Mucosa of rectum (tissue), 2 donors: Measurements from ENCODE around the gene SART3.
"Not testable (repeated sequence)": the region's sequence is repeated elsewhere in the genome, so short reads cannot be mapped to it uniquely, and the experiment has no call there.

Source experiments
- H3K27ac ChIP-seq, 2 donors: one replicate each; pipeline ENCODE4 v1.7.0; 2013; ENCODE audit warnings: inconsistent platforms in 2 of 2, low read depth in 2 of 2, low read length in 2 of 2
- H3K27me3 ChIP-seq, 2 donors: one replicate each; pipeline ENCODE4 v1.7.0; 2013; ENCODE audit warnings: low read length in 2 of 2; ENCODE audit not compliant: control insufficient read depth in 2 of 2, insufficient read depth in 2 of 2
- H3K36me3 ChIP-seq, 2 donors: one replicate each; pipeline ENCODE4 v1.7.0; 2013; ENCODE audit warnings: low read length in 2 of 2; ENCODE audit not compliant: control insufficient read depth in 2 of 2, insufficient read depth in 2 of 2
- H3K4me1 ChIP-seq, 2 donors: one replicate each; pipeline ENCODE4 v1.7.0; 2013; ENCODE audit warnings: low read length in 2 of 2, mild to moderate bottlenecking in 1 of 2; ENCODE audit not compliant: control insufficient read depth in 2 of 2, insufficient read depth in 2 of 2
- H3K4me3 ChIP-seq, 2 donors: one replicate each; pipeline ENCODE4 v1.7.0; 2013; ENCODE audit warnings: low read length in 2 of 2
- H3K9ac ChIP-seq, 2 donors: one replicate each; pipeline ENCODE4 v1.7.0; 2013; ENCODE audit warnings: low read length in 2 of 2, low read depth in 1 of 2, mild to moderate bottlenecking in 1 of 2
- H3K9me3 ChIP-seq, 2 donors: one replicate each; pipeline ENCODE4 v1.7.0; 2013; ENCODE audit warnings: low read length in 2 of 2; ENCODE audit not compliant: control insufficient read depth in 2 of 2
- donor health status: healthy.
- donor health status: Normal muscosa, but diverticular disease.

Gene SART3

DNA sequence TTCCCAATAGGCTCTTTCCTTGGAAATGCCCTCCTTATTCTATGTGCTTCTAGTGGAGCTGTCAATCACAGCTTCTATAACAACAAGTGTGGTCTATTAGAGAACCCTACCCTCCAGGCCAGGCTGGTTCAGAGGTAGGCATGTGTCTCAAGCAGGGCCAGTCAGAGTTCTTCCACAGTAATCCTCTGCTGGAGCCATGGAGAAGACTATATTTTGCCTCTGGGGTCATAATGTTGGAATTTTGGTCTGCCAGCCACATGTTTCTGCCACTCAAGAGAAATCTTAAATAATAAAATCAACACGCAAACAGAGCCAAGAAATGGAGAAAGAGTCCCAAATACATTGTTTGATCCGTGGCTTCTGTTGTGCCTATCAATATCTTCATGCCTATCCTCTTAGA lies 69.7 kb downstream of the SART3 start:
- Histone ChIP-seq H3K27me3 (peaks cover 0 to 11% of the 10 kb centered on the region in 2 donors), H3K9me3 (no peaks in the 10 kb centered on the region), H3K4me3 (no peak overlapping the region), H3K4me1 (no peaks in the 10 kb centered on the region), H3K9ac (no peak overlapping the region), H3K27ac (no peak overlapping the region), H3K36me3 (no peaks in the 10 kb centered on the region)

GRCh38 chr12:108487029-108487428 lies 73.9 kb downstream of the SART3 start:
- H3K4me1 ChIP-seq, H3K27ac ChIP-seq, H3K36me3 ChIP-seq, H3K27me3 ChIP-seq, H3K4me3 ChIP-seq, H3K9me3 ChIP-seq, H3K9ac ChIP-seq: not testable (repeated sequence)

DNA sequence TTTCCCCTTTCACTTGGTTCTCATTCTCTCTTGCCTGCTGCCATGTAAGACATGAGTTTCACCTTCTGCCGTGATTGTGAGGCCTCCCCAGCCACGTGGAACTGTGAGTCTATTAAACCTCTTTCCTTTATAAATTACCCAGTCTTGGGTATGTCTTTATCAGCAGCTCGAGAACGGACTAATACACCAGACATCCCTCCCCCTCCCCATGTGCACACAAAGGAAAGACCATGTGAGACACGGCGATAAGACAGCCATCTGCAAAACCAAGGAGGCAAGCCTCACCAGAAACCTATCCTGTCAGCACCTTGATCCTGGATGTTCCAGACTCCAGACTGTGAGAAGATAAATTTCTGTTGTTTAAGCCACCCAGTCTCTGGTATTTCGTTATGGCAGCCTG lies 75.6 kb downstream of the SART3 start:
- not testable (repeated sequence) for H3K27me3 ChIP-seq, H3K9me3 ChIP-seq, H3K4me1 ChIP-seq, H3K27ac ChIP-seq, H3K9ac ChIP-seq, H3K36me3 ChIP-seq, H3K4me3 ChIP-seq

GRCh38 chr12:108484845-108485244 lies 76.1 kb downstream of the SART3 start:
- H3K27me3 ChIP-seq, result peaks cover 0 to 3% of the 10 kb centered on the region in 2 donors
- no peaks in the 10 kb centered on the region for H3K36me3 ChIP-seq
- no peak overlapping the region for H3K4me3 ChIP-seq
- H3K9ac ChIP-seq, result no peak overlapping the region
- no peaks in the 10 kb centered on the region for H3K9me3 ChIP-seq
- H3K27ac ChIP-seq, result no peak overlapping the region
- H3K4me1 ChIP-seq, result no peaks in the 10 kb centered on the region

GRCh38 chr12:108484431-108484830 lies 76.5 kb downstream of the SART3 start:
- H3K27ac ChIP-seq, result no peak overlapping the region
- H3K4me1 ChIP-seq, result no peaks in the 10 kb centered on the region
- H3K36me3 ChIP-seq, result no peaks in the 10 kb centered on the region
- no peak overlapping the region for H3K4me3 ChIP-seq
- no peak overlapping the region for H3K9ac ChIP-seq
- no peaks in the 10 kb centered on the region for H3K9me3 ChIP-seq
- H3K27me3 ChIP-seq, result peaks cover 0 to 3% of the 10 kb centered on the region in 2 donors

DNA sequence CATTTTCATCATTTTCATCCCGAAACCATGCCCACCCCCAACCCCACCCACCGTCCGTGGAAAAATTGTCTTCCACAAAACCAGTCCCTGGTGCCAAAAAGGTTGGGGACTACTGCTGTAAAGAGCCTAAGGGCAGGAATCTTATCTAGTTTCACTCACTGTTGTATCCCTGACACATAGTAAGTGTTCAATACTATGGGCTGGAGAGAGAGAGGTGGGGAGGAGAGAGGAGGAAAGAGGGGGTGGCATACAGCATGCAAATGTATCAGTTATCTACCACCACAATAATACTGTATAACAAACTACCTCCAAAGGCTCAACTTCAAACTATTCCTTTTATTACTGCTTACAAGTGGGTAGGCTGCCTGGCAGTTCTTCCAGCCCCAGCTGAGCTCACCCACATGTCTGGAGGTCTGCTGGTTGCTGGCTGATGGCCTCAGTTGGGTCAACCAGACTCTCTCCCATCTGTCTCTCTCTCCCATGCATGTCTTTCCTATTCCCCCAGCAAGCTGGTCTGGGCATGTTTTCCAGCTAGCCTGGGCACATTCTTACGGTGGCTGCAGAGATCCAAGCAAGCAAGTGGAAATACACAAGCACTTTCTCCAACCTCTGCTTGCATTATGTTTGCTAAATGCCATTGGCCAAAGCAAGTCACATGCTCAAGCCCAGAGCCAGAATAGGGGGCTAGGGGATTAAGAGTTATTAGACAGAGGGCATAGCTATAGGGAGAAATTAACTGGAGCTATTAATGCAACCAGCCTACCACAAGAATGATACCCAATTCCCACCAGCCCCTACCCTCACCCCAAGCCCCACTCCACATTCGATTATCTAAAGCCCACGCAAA lies 77.5 kb downstream of the SART3 start:
- H3K4me3 ChIP-seq, result no peak overlapping the region
- no peak overlapping the region for H3K9ac ChIP-seq
- H3K9me3 ChIP-seq, result no peaks in the 10 kb centered on the region
- peaks cover 0 to 3% of the 10 kb centered on the region in 2 donors for H3K27me3 ChIP-seq
- no peaks in the 10 kb centered on the region for H3K36me3 ChIP-seq
- H3K27ac ChIP-seq, result no peak overlapping the region
- no peaks in the 10 kb centered on the region for H3K4me1 ChIP-seq

- Histone ChIP-seq H3K36me3 (no peaks in the 10 kb centered on the region), H3K9me3 (no peaks in the 10 kb centered on the region), H3K4me1 (no peaks in the 10 kb centered on the region), H3K27ac (no peak overlapping the region), H3K27me3 (peaks cover 0 to 3% of the 10 kb centered on the region in 2 donors), H3K9ac (no peak overlapping the region), H3K4me3 (no peak overlapping the region)
These were observed 78.2 kb downstream of the SART3 start for GRCh38 chr12:108482717-108483212.

GRCh38 chr12:108479364-108480070 lies 81.5 kb downstream of the SART3 start:
- Histone ChIP-seq H3K4me1 (no peaks in the 10 kb centered on the region), H3K27ac (no peak overlapping the region), H3K4me3 (no peak overlapping the region), H3K27me3 (peaks cover 0 to under 1% of the 10 kb centered on the region in 2 donors), H3K9me3 (no peaks in the 10 kb centered on the region), H3K36me3 (no peaks in the 10 kb centered on the region), H3K9ac (no peak overlapping the region)

GRCh38 chr12:108478611-108479206 lies 82.3 kb downstream of the SART3 start:
- Histone ChIP-seq H3K27ac (no peak overlapping the region), H3K36me3 (no peaks in the 10 kb centered on the region), H3K4me1 (no peaks in the 10 kb centered on the region), H3K9me3 (no peaks in the 10 kb centered on the region), H3K4me3 (no peak overlapping the region), H3K9ac (no peak overlapping the region), H3K27me3 (no peaks in the 10 kb centered on the region)

DNA sequence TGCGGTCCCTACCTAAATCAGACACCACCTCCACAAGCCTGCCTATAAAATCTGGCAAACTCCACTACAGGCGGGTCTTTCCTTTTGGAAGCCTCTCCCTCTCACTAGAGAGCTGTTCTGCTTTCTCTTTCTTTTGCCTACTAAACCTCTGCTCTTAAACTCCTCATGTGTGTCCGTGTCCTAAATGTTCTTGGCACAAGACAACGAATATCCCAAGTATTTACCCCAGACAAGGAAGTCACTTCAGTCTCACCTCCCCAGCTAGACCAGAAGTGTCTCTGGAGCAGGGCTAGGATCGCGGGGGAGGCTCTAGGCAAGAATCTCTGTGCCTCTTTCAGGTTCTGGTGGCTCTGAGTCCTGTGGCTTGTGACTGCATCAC lies 83.1 kb downstream of the SART3 start:
- no peak overlapping the region for H3K4me3 ChIP-seq
- no peaks in the 10 kb centered on the region for H3K36me3 ChIP-seq
- H3K9ac ChIP-seq, result no peak overlapping the region
- H3K4me1 ChIP-seq, result no peaks in the 10 kb centered on the region
- no peaks in the 10 kb centered on the region for H3K9me3 ChIP-seq
- no peaks in the 10 kb centered on the region for H3K27me3 ChIP-seq
- H3K27ac ChIP-seq, result no peak overlapping the region
